COLO668 (cell line): ENCODE results near the gene ZBTB20.
"Not testable (repeated sequence)": the region's sequence is repeated elsewhere in the genome, so short reads cannot be mapped to it uniquely, and the experiment has no call there.

Source experiments
- DNase-seq: peaks from one replicate; lab custom pipeline; 2025; ENCODE audit not compliant: unreplicated experiment; lab: John Stamatoyannopoulos, UW

The ZBTB20 gene

GRCh38 chr3:115146418-115147328 lies at the start of gene ZBTB20:
Gene ZBTB20, minus strand, starts transcription at chr3:115147288.
- DNase-seq: peak; percentile 59

DNA sequence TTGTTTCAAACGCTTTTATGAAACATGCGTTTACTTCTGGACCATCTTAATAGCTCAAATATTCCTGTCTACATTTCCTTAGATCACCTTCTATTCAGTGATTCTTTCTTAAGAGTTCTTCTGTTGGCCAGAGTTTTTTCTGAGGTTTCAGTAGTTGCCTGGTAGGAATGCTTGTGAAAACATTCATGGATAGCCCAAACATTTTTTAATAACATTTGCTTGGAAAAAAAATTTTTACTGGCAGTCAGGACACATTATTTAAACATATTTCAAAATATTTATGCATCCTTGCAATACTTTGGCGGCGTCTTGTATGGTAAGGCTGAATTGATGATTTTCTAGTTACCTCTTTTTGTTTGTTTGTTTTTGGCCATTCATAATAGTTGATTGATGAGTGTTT lies 47.4 kb upstream of the ZBTB20 start:
- DNase-seq: no peak

DNA sequence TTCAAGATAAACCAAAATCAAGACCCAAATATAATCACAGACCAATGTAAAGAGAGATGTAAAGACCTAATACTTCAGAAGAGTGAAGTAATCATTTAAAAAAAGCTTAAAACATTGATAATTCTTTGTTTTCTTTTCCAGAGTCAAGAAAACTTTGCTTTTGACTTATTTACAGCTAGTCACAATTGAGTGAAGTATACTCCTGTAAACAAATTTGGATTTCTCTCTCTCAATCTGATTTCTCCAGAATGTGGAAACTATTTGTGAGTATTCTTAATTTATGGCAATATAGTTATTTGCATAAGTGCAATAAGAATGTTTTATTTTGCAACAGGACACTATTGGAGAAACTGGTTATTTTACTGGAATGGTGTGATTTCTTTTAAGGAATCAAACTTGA lies 43.7 kb upstream of the ZBTB20 start:
- no peak for DNase-seq

- no peak for DNase-seq
Measured at GRCh38 chr3:115187149-115187757, 40.2 kb upstream of the ZBTB20 start.

DNA sequence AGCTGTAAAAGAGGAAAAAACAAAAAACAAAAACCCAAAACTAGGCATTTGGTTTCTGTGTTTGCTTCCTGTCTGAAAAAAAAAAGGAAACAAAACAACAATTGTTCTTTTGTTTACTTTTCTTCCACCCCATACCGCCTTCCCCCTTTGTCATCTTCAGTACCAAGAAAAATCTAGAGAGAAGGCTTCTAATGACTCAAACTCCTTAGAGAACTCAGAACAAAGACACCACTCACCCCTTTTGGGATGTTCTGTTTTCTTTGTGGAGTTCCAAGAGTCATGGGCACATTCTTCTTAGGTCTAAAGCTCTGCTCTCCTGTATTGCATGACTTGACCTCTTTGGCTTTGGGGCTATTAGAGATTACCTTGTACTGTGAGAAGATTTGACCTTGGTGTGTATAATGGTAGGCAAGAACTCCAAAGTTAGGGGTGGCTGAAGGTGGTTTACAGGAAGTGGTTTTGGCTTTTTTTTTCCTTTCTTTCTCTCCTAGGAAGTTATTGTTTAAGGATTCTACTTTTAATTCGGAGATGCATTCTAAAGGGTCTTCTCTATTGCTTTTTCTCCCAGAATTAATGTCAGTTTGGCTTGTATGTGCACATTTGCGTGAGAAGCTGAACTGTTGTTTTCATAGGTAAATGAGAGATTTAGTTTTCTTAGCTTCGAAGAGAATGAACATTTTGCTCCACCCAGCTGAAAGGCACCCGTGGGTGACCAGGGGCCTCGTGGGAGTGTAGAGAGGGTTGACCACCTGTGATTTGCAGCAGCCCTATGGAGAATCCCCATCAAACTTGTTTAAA lies 39.5 kb upstream of the ZBTB20 start:
- DNase-seq: no peak

GRCh38 chr3:115184859-115185572 lies 37.9 kb upstream of the ZBTB20 start:
- DNase-seq: not testable (repeated sequence)

DNA sequence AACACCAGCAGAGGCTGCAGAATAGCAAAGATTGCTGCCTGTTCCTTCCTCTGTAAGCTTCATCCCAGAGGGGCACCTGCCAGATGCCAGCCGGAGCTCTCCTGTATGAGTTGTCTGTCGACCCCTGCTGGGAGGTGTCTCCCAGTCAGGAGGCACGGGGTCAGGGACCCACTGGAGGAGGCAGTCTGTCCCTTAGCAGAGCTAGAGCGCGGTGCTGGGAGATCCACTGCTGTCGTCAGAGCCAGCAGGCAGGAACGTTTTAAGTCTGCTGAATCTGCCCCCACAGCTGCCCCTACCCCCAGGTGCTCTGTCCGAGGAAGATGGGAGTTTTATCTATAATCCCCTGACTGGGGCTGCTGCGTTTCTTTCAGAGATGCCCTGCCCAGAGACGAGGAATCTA lies 31.8 kb upstream of the ZBTB20 start:
- DNase-seq: not testable (repeated sequence)

DNA sequence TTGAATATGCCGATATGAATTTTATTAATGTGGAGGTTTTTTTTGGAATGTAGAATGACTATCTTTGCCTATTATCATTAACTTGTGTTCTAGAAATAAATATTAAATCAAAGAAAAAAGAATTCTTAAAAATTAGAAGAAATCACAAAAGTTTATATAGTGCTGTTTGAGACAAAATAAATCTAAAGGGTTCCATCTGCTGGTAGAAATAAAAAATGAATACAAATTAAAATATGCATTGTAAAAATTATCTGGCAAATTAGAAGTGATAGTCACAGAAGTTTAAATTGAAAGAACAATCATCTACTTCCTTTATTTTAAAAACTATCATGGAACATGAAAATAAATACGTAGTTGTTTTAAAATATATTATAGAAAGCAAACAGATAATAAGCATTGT lies 22.7 kb upstream of the ZBTB20 start:
- no peak for DNase-seq

GRCh38 chr3:115165701-115166100 lies 18.6 kb upstream of the ZBTB20 start:
- no peak for DNase-seq

DNA sequence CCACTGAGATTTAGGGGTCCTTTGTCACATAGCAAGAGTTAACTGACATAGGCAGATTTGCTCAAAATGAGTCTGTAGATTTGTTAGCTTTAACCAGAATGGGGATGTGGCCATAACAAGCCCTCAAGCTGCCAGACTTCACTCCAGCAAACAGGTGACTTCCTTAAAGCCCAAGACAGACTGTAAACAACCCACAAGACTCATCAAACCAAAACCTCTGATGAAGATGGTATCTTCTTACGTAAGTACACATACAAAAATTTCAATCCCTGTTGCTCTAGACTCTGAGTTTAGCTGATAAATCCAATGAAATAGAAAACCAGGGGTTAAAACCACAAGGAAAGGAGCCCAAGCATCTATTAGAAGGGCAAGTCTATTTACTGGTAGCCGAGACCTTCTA lies 18.2 kb upstream of the ZBTB20 start:
- DNase-seq: no peak

DNA sequence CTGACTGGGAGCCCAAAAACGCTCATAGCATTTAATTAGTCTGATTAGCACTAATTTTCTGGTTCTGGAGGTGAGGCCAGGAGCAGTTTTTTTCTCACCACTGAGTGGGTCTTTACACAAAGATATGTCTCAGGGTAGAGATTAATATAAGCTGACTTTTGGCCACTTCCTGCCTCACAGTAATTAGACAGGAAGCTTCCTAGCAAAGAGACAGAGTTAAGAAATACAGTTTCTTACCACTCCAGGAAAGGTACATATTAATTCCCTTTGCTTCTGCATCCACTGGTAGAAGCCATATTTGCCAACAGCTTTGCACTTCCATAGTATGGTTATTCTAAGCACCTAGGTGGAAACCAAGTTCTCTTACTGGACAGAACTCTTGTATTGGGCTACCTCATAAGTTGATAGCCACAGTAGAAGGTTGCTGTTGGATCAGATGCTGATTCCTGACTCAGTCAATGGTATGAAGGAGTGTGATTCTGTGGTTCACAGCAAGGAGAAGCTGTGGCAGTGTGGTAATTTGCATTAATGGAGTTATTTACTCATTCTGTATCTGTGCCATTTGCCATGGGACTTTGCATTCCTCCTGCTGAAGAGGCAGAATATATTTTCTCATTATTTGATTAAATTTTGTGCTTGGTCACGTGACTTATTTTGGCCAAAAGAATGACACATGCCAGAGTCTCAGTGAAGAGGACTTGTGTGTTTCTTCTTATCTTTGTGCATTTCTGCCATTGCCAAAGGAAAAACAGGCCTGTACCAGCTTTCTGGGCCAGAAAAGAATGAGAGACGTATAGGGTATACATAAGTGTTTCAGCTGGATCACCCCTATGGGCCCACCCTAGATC lies 17.5 kb upstream of the ZBTB20 start:
- DNase-seq: no peak

- no peak for DNase-seq
Measured at GRCh38 chr3:115162759-115163158, 15.7 kb upstream of the ZBTB20 start.

GRCh38 chr3:115161866-115162265 lies 14.8 kb upstream of the ZBTB20 start:
- no peak for DNase-seq

DNA sequence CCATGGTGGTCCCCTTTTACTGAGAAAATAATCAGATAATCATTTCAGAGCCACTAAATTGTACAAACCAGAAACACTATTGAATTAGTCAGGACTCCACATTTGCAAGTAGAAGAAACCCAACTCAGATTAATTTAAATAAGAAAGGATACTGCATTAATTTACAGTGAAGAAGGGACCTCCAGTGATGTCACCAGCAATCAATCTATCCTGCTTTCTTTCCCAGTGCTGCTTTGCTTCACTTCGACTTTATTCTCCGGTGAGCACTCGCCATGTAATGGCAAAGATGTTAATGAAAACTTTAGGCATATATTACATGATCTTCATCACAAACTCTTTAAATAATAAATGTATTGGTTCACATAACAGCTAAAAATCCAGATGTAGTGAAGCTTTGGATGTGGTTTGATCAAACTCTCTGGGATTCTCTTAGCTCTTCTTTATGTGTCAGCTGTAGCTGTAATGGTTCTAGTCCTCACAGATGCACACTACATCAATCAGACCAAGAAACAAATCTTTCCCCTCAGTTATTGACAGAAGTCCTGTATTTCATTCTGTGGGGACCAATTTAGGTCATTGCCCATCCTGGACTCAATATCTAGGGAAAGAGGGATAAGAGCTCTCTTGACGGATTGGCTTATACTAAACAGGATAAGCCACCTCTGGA lies 14.2 kb upstream of the ZBTB20 start:
- DNase-seq: no peak

DNA sequence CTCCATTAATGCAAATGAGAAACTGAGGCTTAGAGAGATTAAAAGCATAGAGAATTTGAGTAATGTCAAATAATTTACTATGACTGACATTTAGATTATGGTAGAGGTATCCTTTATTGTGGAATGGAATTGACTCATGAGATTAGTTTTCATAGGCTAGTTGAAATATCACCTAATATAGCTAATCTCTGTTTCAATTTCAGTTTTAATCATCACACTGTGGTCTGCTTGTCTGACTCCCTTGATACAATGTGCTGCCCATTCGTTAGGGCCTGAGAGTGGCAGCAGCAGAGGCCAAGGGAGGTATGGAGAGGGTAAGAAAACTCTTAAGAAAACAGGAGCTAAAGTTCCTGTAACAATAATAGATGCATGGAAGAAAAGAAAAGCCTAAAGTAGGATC lies 13.2 kb upstream of the ZBTB20 start:
- no peak for DNase-seq

- no peak for DNase-seq
Measured at GRCh38 chr3:115156046-115156654, 9.1 kb upstream of the ZBTB20 start.

DNA sequence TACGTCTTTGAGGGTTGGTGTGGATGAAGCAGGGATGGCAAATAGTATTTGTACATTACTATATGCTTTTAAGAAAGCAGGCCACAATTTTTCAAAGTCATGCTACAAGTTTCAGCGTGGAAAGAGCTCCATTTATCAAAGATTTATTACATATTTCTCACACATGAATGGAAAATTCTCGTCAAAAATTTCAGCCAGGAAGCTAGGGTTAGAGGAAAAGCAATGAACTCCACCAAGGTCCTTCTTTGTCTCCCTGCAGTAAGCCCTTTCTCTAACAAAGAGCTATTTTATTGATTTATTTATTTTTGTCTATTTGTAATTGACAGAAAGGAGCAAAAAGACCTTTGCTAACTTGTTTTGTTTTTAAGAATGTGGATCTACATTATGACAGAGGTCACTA lies 7.5 kb upstream of the ZBTB20 start:
- DNase-seq: no peak

GRCh38 chr3:115151921-115152320 lies 4.8 kb upstream of the ZBTB20 start:
- DNase-seq: no peak

DNA sequence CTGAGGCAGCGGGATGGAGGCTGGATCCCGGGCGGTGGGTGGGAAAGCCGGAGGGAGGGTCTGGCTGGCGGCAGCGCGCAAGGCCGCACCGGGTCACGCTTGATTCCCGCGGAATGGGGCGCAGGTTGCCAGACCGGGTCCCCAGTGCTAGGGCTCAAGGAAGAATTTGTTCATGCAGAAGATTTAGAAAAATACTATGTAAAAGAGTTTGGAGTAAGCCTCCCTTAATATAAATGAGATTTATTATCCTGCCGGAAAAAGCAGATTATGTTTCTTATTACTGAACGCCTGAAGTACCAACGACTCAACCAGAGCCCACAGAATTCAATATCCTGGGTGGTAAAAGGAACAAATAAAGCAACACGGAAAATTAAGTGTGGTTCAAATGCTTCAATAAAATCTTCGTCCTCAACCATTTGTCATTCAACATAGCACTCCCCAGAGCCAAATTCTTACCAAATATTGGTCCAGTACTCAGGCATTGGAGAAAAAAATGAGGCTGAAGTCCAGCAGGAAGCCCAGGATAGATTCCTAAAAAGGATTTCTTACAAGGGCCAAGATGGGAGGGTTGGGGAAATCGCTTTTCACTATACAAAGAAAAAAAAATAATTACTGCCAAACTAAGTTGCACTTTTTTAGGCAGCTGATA lies 1.2 kb upstream of the ZBTB20 start:
- DNase-seq: no peak
